DND-41 (cell line): ENCODE measurements around the gene MYLK4.
"Not testable (repeated sequence)": the region's sequence is repeated elsewhere in the genome, so short reads cannot be mapped to it uniquely, and the experiment has no call there.

Experiments used
- ATAC-seq: fragments of 200-7000 bp; cut with Tn5 transposase; 3 replicates; pipeline ENCODE4 v1.9.1; 2021; ENCODE audit warnings: low read depth; ENCODE audit not compliant: insufficient read depth
- DNase-seq: peaks from one replicate; pipeline ENCODE4 v3.0.0-alpha.2; 2020
- H2AFZ ChIP-seq: 2 replicates; pipeline ENCODE4 v1.6.0; 2012; ENCODE audit warnings: low read depth, low read length
- H3K27ac ChIP-seq: 2 replicates; pipeline ENCODE4 v1.5.1; 2012; ENCODE audit warnings: low read length, inconsistent platforms
- H3K27me3 ChIP-seq: fragments of 200-600 bp; sonication (generic); 2 replicates; pipeline ENCODE4 v1.6.0; 2012; ENCODE audit warnings: low read length, mild to moderate bottlenecking, inconsistent platforms; ENCODE audit not compliant: insufficient read depth, poor library complexity
- H3K36me3 ChIP-seq: 2 replicates; pipeline ENCODE4 v1.5.1; 2012; ENCODE audit warnings: low read length, inconsistent platforms; ENCODE audit not compliant: insufficient read depth
- H3K4me1 ChIP-seq: 2 replicates; pipeline ENCODE4 v1.5.1; 2012; ENCODE audit warnings: mild to moderate bottlenecking, low read length; ENCODE audit not compliant: insufficient read depth
- H3K4me2 ChIP-seq: 2 replicates; pipeline ENCODE4 v1.6.0; 2012; ENCODE audit warnings: mild to moderate bottlenecking, moderate library complexity, low read length, inconsistent platforms; ENCODE audit not compliant: insufficient read depth
- H3K4me3 ChIP-seq, 2 experiments: fragments of 200-600 bp in 1 of 2; shearing (Covaris generic) in 1 of 2; 2 replicates each; pipeline ENCODE4 v1.5.1; 2012 to 2016; ENCODE audit warnings: inconsistent platforms in 2 of 2, low read length in 2 of 2, mild to moderate bottlenecking in 2 of 2, low read depth in 1 of 2, moderate library complexity in 1 of 2
- H3K79me2 ChIP-seq: 2 replicates; pipeline ENCODE4 v1.6.0; 2012; ENCODE audit warnings: low read length, inconsistent platforms; ENCODE audit not compliant: insufficient read depth
- H3K9ac ChIP-seq: 2 replicates; pipeline ENCODE4 v1.6.0; 2012; ENCODE audit warnings: low read depth, mild to moderate bottlenecking, inconsistent platforms, low read length, moderate library complexity
- H3K9me3 ChIP-seq: 2 replicates; pipeline ENCODE4 v1.5.1; 2012; ENCODE audit warnings: low read length, moderate library complexity, mild to moderate bottlenecking, inconsistent platforms; ENCODE audit not compliant: insufficient read depth, severe bottlenecking
- H4K20me1 ChIP-seq: 2 replicates; pipeline ENCODE4 v1.6.0; 2012; ENCODE audit warnings: low read length; ENCODE audit not compliant: insufficient read depth
- CTCF ChIP-seq: IDR thresholded peaks from 2 replicates; pipeline ENCODE4 v1.5.1; 2012; ENCODE audit warnings: borderline replicate concordance, low read length, moderate library complexity, mild to moderate bottlenecking; ENCODE audit not compliant: poor library complexity, severe bottlenecking; ENCODE audit errors: extremely low read depth
- EZH2 ChIP-seq: IDR thresholded peaks from 3 replicates; pipeline ENCODE4 v1.6.1; 2012; ENCODE audit warnings: borderline replicate concordance, low read depth, mild to moderate bottlenecking, moderate library complexity, low read length, inconsistent platforms; ENCODE audit not compliant: severe bottlenecking

The MYLK4 gene

GRCh38 chr6:2764610-2765165, 14.0 kb upstream of the MYLK4 start:
- Histone ChIP-seq H3K36me3 (peaks cover 31% of the 10 kb centered on the region), H3K9ac (peak overlapping the region; percentile 80), H2AFZ (peak overlapping the region; percentile 96), H3K4me2 (peak overlapping the region; percentile 75), H3K9me3 (no peaks in the 10 kb centered on the region), H3K27me3 (no peaks in the 10 kb centered on the region), H3K4me3 (peak overlapping the region; percentile 40 to 66; a peak in 3 of 4 replicates), H4K20me1 (peaks cover 35% of the 10 kb centered on the region), H3K27ac (peak overlapping the region; percentile 88), H3K79me2 (peaks cover 44% of the 10 kb centered on the region), H3K4me1 (peaks cover 37% of the 10 kb centered on the region)
- TF ChIP-seq EZH2 (no peak), CTCF (no peak)
- peak; percentile 82 for ATAC-seq
- peak; percentile 65 for DNase-seq

GRCh38 chr6:2763876-2764540, 13.3 kb upstream of the MYLK4 start:
- H3K4me3 ChIP-seq: peak overlapping the region; percentile 40 to 66; a peak in 3 of 4 replicates
- peaks cover 37% of the 10 kb centered on the region for H3K79me2 ChIP-seq
- TF ChIP-seq CTCF (no peak), EZH2 (no peak)
- no peaks in the 10 kb centered on the region for H3K27me3 ChIP-seq
- H2AFZ ChIP-seq: peak overlapping the region; percentile 96
- ATAC-seq: no peak
- no peaks in the 10 kb centered on the region for H3K9me3 ChIP-seq
- peaks cover 32% of the 10 kb centered on the region for H4K20me1 ChIP-seq
- no peak for DNase-seq
- peak overlapping the region; percentile 80 for H3K9ac ChIP-seq
- H3K27ac ChIP-seq: peak overlapping the region; percentile 88
- peaks cover 28% of the 10 kb centered on the region for H3K36me3 ChIP-seq
- peaks cover 36% of the 10 kb centered on the region for H3K4me1 ChIP-seq
- H3K4me2 ChIP-seq: peak overlapping the region; percentile 75

GRCh38 chr6:2763345-2763841, 12.7 kb upstream of the MYLK4 start:
- H4K20me1 ChIP-seq: peaks cover 26% of the 10 kb centered on the region
- H2AFZ ChIP-seq: 0 out of 2 replicates have a peak overlapping the region, but pooled peaks have one; percentile 13
- ATAC-seq: no peak
- H3K79me2 ChIP-seq: peaks cover 31% of the 10 kb centered on the region
- H3K27ac ChIP-seq: no peak overlapping the region
- no peak for DNase-seq
- peaks cover 30% of the 10 kb centered on the region for H3K4me1 ChIP-seq
- H3K9me3 ChIP-seq: no peaks in the 10 kb centered on the region
- no peak overlapping the region for H3K4me2 ChIP-seq
- no peak overlapping the region for H3K9ac ChIP-seq
- TF ChIP-seq EZH2: no peak
- no peak for TF ChIP-seq CTCF
- H3K27me3 ChIP-seq: no peaks in the 10 kb centered on the region
- H3K4me3 ChIP-seq: no peak overlapping the region
- peaks cover 22% of the 10 kb centered on the region for H3K36me3 ChIP-seq

GRCh38 chr6:2762868-2763267, 12.1 kb upstream of the MYLK4 start:
- H3K9ac ChIP-seq, H3K27ac ChIP-seq, H3K9me3 ChIP-seq, H3K4me2 ChIP-seq, ATAC-seq, H2AFZ ChIP-seq, H3K4me3 ChIP-seq, H3K27me3 ChIP-seq: not testable (repeated sequence)
- Histone ChIP-seq H3K36me3 (peaks cover 17% of the 10 kb centered on the region; the same call in 1 of the 2 replicates), H4K20me1 (peaks cover 21% of the 10 kb centered on the region), H3K4me1 (peaks cover 25% of the 10 kb centered on the region), H3K79me2 (peaks cover 26% of the 10 kb centered on the region)
- peak; percentile 26 for DNase-seq
